ENCODE results near the gene SLC25A47.

Gene SLC25A47

DNA sequence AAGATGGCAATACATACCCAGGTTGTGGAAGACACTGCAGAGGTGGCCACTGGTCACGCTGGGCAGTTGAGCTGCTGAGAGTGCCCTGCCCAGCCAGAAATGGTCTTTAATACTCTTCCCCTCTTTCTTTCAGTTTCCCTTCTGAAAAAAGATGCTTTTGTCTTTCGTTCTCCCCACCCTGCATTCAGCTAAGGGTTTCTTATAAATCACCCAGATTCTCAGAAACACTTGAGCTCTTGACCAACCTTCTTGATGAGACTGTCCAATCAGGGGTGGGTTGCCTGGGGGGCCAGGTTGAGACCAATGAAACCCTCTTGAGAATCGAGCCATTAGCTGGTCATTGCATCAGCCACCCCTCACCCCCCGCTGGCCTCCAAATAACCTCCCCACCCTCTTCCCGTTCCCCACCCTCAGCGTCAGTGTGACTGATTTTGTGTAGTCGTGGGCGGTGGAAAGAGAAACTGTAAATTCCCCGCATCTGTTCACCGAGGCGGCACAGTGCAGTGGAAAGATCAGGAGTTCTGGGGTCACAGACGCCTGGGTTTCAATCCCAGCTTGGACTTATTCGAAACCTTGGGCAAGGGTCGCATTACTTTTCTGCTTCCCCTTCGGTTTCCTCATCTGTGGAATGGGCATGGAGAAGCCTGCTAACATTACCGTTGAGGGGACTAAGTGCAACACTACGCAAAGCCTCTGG lies 52.3 kb downstream of the SLC25A47 start:
- H2AFZ ChIP-seq (ENCODE audit: low read length) = peak overlapping the region; percentile 72
- peak overlapping the region; percentile 72 for H3K4me3 ChIP-seq (ENCODE audit: low read length)
- H3K9me2 ChIP-seq (replicated peaks; ENCODE audit: insufficient read depth, low read length) = no peaks in the 10 kb centered on the region
- H3K4me2 ChIP-seq (ENCODE audit: low read depth, low read length) = peak overlapping the region; percentile 57
- peak overlapping the region; percentile 57; the same call in 1 of the 2 replicates for H3K27ac ChIP-seq (ENCODE audit: low read length)
- TF ChIP-seq EZH2 (optimal IDR thresholded peaks at IDR 0.05; ENCODE audit: low read depth, low read length) = no peak
- no peak for TF ChIP-seq EZH2phosphoT487 (IDR thresholded peaks at IDR 0.05; ENCODE audit: low read length)
- TF ChIP-seq, protein P1, sequence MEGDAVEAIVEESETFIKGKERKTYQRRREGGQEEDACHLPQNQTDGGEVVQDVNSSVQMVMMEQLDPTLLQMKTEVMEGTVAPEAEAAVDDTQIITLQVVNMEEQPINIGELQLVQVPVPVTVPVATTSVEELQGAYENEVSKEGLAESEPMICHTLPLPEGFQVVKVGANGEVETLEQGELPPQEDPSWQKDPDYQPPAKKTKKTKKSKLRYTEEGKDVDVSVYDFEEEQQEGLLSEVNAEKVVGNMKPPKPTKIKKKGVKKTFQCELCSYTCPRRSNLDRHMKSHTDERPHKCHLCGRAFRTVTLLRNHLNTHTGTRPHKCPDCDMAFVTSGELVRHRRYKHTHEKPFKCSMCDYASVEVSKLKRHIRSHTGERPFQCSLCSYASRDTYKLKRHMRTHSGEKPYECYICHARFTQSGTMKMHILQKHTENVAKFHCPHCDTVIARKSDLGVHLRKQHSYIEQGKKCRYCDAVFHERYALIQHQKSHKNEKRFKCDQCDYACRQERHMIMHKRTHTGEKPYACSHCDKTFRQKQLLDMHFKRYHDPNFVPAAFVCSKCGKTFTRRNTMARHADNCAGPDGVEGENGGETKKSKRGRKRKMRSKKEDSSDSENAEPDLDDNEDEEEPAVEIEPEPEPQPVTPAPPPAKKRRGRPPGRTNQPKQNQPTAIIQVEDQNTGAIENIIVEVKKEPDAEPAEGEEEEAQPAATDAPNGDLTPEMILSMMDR (IDR thresholded peaks at IDR 0.05; ENCODE audit: low read length) = no peak
- DNase-seq = no peak
- H3K9me3 ChIP-seq (replicated peaks; ENCODE audit: insufficient read depth, low read length) = no peaks in the 10 kb centered on the region
- no peaks in the 10 kb centered on the region for H3K36me3 ChIP-seq (replicated peaks; ENCODE audit: insufficient read depth, low read length)
- H3K79me2 ChIP-seq (ENCODE audit: low read length) = no peaks in the 10 kb centered on the region
- 0 out of 2 replicates have a peak, but pooled peaks cover 5% of the 10 kb centered on the region for H3K4me1 ChIP-seq (ENCODE audit: low read length)
- H3K9ac ChIP-seq (ENCODE audit: low read length) = peak overlapping the region; percentile 82
- peaks cover 6% of the 10 kb centered on the region for H3F3A ChIP-seq (ENCODE audit: insufficient read depth, low read length)
- no peaks in the 10 kb centered on the region for H4K20me1 ChIP-seq (ENCODE audit: insufficient read depth, low read length)
- H3K27me3 ChIP-seq (replicated peaks; ENCODE audit: insufficient read depth, low read length) = no peaks in the 10 kb centered on the region

DNA sequence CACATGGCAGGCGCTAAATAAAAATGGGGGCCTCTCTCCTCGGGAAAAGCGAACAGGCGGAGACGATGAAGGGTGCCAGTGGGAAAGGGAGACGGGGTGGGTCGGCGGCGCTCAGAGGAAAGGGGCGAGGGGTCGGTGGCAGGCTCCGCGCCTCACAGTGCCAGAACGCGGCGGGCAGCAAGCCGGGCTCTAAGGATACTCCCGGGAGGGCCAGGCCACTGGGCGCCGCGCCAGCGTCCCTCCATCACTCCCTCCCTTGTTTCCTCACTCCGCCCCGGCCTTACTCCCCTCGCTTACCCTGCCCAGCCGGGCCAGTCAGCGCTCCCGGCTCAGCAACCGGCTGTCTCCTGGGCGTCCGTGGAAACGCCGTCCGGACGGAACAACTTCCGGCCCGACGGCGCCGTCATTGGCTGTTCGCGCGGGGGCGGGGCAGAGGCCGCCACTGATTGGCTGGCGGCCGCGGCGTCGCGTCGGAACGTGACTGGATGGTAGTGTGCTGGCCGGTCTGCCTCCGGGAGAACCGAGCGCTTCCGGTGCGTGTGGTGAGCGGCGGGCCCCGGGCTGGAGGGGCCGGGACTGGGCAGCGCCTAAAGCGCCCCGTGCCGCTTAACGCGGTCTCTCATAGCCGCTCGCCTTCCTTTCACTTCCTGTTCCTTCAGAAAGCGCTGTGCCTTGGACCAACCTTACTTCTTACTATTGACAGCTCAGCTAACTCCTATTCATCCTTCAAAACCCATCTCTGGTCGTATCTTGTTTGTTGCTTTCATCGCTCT lies 53.0 kb downstream of the SLC25A47 start, which contains the start of gene WDR25:
Gene WDR25, plus strand, starts transcription at position 523 of the 773 bp plus-strand sequence.
- Histone ChIP-seq H3K9ac (ENCODE audit: low read length) (peak within 1 kb of the TSS; percentile 82), H2AFZ (ENCODE audit: low read length) (peak within 1 kb of the TSS; percentile 82), H3K9me2 (replicated peaks; ENCODE audit: insufficient read depth, low read length) (no peaks in the 10 kb centered on the region), H3K4me2 (ENCODE audit: low read depth, low read length) (peak within 1 kb of the TSS; percentile 82), H3K27ac (ENCODE audit: low read length) (peak within 1 kb of the TSS; percentile 60; the same call in 1 of the 2 replicates), H3K27me3 (replicated peaks; ENCODE audit: insufficient read depth, low read length) (no peaks in the 10 kb centered on the region), H3K36me3 (replicated peaks; ENCODE audit: insufficient read depth, low read length) (no peaks in the 10 kb centered on the region), H3K9me3 (replicated peaks; ENCODE audit: insufficient read depth, low read length) (no peaks in the 10 kb centered on the region), H3K4me3 (ENCODE audit: low read length) (peak within 1 kb of the TSS; percentile 72), H3F3A (ENCODE audit: insufficient read depth, low read length) (peaks cover 6% of the 10 kb centered on the region), H3K79me2 (ENCODE audit: low read length) (no peaks in the 10 kb centered on the region), H3K4me1 (ENCODE audit: low read length) (0 out of 2 replicates have a peak, but pooled peaks cover 5% of the 10 kb centered on the region), H4K20me1 (ENCODE audit: insufficient read depth, low read length) (no peaks in the 10 kb centered on the region)
- TF ChIP-seq EZH2 (optimal IDR thresholded peaks at IDR 0.05; ENCODE audit: low read depth, low read length) = no peak
- peak; percentile 84 for DNase-seq

DNA sequence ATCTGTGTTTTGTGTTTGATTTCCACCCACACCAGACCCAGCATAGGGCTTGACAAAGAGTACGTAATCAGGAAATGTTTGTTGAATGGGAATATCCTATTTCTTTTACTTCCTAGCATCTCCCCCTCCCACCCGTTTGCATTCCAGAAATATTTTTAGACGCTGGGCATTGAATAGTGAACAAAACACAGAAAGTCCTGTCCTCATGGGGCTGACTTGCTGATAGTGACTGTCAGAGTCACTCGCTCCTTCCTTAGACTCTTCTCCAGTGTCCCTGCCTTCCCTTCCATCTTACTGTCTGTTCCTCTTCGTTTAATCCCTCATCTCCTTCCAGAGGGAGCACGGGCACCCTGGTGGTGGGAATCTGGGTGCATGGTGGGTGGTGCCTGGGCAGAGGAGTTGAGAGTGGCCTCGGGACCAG lies 53.6 kb downstream of the SLC25A47 start:
- Histone ChIP-seq H3F3A (ENCODE audit: insufficient read depth, low read length) (peaks cover 6% of the 10 kb centered on the region), H3K9me2 (replicated peaks; ENCODE audit: insufficient read depth, low read length) (no peaks in the 10 kb centered on the region), H3K4me2 (ENCODE audit: low read depth, low read length) (peak overlapping the region; percentile 82), H2AFZ (ENCODE audit: low read length) (peak overlapping the region; percentile 82), H3K9ac (ENCODE audit: low read length) (peak overlapping the region; percentile 63), H3K9me3 (replicated peaks; ENCODE audit: insufficient read depth, low read length) (no peaks in the 10 kb centered on the region), H3K4me1 (ENCODE audit: low read length) (0 out of 2 replicates have a peak, but pooled peaks cover 5% of the 10 kb centered on the region), H3K36me3 (replicated peaks; ENCODE audit: insufficient read depth, low read length) (no peaks in the 10 kb centered on the region), H3K27me3 (replicated peaks; ENCODE audit: insufficient read depth, low read length) (no peaks in the 10 kb centered on the region), H3K27ac (ENCODE audit: low read length) (peak overlapping the region; percentile 60; the same call in 1 of the 2 replicates), H4K20me1 (ENCODE audit: insufficient read depth, low read length) (no peaks in the 10 kb centered on the region), H3K4me3 (ENCODE audit: low read length) (peak overlapping the region; percentile 72), H3K79me2 (ENCODE audit: low read length) (no peaks in the 10 kb centered on the region)
- TF ChIP-seq, protein P1 (IDR thresholded peaks at IDR 0.05; ENCODE audit: low read length) = no peak
- TF ChIP-seq EZH2phosphoT487 (IDR thresholded peaks at IDR 0.05; ENCODE audit: low read length) (no peak), EZH2 (optimal IDR thresholded peaks at IDR 0.05; ENCODE audit: low read depth, low read length) (no peak)
- no peak for DNase-seq

Data from MM.1S (cell line).